Smooth muscle cell of the brain vasculature (primary cell): ENCODE results near the gene B3GNT7.
"Not testable (repeated sequence)": the region's sequence is repeated elsewhere in the genome, so short reads cannot be mapped to it uniquely, and the experiment has no call there.

Source experiments
- DNase-seq: peaks from one replicate; pipeline ENCODE4 v3.0.0-alpha.2; 2012; ENCODE audit warnings: low read depth, low spot score

The B3GNT7 gene, protein sequence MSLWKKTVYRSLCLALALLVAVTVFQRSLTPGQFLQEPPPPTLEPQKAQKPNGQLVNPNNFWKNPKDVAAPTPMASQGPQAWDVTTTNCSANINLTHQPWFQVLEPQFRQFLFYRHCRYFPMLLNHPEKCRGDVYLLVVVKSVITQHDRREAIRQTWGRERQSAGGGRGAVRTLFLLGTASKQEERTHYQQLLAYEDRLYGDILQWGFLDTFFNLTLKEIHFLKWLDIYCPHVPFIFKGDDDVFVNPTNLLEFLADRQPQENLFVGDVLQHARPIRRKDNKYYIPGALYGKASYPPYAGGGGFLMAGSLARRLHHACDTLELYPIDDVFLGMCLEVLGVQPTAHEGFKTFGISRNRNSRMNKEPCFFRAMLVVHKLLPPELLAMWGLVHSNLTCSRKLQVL

DNA sequence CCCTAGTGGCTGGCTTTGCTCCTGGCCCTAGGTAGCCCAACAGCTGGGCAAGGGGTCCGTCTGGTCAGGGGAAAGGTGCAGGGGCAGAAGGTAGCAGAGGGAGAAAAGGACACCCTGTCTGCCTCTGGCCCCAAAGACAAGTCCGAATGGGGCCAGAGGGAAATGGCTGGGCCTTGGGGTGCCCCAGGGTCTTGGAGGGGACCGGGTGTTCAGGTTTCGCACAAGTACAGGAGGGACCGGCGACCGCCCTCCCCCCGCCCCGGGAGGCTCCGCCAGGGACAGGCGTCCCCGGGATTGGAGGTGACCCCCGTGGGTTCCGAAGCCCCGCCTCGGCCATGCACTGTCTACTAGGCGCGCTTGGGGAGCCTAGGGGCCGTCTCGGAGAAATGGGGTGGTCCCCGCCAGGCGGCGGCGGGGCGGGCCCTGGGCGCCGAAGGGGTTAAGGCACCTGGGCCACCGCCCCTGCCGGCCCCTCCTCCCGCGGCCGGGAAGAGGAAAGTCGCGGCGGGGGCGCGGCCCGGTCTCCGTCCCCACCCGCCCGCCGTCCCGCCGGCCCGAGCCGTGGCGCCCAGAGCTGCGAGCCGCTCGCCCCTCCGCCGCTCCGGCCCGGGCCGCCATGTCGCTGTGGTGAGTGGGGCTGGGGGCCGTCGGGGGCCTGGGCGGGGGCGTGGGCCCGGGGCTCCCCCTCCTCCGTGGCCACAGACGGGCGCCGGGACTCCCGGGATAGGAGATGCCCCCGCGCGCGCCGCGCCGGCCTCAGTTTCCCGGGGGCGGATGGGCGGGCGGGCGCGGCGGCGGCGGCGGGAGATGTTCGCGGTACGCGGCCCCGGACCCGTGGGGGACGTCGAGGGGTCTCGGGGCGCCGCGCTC lies at the start of gene B3GNT7:
TSS of gene B3GNT7 (plus strand) at position 523 of the 870 bp plus-strand sequence. CDS start at position 617, 94 bp downstream.
- DNase-seq: no peak

DNA sequence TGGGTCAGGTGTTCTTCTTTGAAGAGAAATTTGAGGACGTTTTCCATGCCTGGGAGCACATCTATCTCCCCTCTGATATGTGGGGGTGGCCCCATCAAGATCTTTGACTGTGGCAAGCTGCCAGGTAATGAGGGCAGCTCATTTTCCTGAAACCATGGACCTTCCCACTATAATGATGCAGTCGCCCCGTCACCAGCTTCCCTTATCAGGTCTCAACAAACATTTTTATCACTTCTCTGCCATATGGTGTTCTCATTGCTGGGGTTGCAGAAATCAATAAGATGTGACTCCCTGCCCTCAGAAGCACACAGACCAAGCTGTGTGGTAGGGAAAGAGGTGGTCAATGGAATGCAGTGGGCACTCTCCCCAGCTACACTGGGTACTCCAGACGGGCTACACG lies 48.4 kb upstream of the B3GNT7 start:
- no peak for DNase-seq

DNA sequence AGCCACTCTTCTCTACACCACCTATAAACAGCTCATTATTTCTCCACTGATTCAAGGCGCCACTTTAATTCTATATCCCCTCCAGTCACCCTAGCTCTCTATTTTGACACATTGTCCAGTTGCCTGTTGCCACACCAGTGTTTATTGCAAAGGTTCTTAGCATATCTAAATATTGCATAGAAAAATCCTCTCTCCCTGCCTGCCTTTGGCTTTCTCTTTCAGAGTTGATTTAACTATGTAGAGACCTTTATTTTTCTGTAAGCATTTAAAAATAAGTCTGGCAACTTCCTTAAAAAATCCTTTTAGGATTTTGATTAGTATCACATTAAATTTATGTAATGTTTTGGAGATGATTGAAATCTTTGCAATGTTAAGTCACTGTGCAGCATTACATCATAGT lies 47.9 kb upstream of the B3GNT7 start:
- no peak for DNase-seq

DNA sequence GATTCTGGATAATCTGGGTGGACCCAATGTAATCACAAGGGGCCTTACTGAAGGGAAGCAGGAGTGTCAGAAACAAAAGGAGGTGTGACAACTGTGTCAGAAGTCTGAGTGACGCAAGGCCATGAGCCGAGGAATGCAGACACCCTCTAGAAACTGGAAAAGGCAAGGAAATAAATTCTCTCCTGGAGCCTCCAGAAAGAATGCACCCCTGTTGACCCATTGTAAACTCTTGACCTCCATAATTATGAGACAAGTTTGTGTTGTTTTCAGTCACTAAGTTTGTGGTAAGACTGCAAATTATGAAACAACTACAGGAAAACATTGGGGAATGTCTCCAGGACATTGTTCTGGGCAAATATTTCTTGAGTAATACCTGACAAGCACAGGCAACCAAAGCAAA lies 47.3 kb upstream of the B3GNT7 start:
- DNase-seq: no peak

DNA sequence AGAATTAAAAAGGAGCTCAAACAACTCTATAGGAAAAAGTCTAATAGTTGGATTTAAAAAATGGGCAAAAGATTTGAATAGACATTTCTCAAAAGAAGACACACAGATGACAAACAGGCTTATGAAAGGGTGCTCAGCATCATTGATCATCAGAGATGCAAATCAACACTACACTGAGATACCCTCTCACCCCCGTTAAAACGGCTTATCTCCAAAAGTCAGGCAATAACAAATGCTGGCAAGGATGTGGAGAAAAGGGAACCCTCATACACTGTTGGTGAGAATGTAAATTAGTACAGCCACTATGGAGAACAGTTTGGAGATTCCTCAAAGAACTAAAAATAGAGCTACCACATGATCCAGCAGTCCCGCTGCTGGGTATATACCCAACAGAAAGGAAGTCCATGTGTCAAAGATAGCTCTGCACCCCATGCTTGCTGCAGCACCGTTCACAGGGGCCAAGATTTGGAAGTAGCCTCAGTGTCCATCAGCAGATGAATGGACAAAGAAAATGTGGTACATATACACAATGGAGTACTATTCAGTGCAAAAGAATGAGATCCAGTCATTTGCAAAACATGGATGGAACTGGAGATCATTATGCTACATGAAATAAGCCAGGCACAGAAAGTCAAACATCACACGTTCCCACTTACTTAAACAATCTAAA lies 46.7 kb upstream of the B3GNT7 start:
- no peak for DNase-seq

DNA sequence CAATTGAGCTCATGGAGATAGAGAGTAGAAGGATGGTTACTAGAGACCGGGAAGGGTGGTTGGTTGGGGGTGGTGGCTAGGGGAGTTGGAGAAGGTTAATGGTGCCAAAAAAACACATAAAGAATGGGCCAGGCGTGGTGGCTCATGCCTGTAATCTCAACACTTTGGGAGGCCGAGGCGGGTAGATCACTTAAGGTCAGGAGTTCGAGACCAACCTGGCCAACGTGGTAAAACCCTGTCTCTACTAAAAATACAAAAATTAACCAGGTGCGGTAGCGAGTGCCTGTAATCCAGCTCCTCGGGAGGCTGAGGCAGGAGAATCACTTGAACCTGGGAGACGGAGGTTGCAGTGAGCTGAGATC lies 46.2 kb upstream of the B3GNT7 start:
- DNase-seq: not testable (repeated sequence)

DNA sequence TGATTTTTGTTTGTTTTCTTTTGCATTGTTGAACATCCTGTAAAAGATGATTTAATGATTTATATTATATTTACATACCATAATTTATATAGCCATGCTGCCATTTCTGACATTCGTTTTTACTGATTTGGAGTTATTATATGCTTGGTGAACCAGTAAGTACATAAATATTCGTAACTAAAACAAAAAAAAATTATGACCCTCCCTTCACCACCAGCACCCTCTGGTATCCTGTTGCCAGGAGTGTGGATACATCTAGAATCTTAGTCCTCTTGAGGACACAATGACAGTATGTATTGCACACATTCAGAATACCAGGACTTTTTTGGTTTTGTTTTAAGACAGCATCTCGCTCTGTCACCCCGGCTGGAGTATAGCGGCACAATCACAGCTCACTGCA lies 43.9 kb upstream of the B3GNT7 start:
- no peak for DNase-seq

DNA sequence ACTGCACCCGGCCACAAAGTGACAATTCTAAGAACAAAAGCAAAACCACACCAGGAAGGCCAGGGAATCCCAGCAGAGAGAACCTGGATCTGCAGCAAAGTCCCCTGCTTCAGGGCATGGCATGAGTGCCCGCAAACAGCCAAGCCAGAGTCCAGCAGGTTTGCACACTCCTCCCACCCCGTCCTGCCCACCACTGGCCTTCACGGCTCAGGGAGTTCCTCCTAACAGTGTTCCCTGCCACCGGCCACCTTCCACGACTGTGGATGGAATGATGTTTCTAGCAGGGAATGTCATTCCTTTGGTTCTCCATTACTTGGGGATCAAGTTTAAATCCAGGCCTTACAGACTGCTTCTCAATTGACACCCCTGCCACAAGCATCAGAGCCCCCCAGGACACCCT lies 42.0 kb upstream of the B3GNT7 start:
- DNase-seq: no peak

DNA sequence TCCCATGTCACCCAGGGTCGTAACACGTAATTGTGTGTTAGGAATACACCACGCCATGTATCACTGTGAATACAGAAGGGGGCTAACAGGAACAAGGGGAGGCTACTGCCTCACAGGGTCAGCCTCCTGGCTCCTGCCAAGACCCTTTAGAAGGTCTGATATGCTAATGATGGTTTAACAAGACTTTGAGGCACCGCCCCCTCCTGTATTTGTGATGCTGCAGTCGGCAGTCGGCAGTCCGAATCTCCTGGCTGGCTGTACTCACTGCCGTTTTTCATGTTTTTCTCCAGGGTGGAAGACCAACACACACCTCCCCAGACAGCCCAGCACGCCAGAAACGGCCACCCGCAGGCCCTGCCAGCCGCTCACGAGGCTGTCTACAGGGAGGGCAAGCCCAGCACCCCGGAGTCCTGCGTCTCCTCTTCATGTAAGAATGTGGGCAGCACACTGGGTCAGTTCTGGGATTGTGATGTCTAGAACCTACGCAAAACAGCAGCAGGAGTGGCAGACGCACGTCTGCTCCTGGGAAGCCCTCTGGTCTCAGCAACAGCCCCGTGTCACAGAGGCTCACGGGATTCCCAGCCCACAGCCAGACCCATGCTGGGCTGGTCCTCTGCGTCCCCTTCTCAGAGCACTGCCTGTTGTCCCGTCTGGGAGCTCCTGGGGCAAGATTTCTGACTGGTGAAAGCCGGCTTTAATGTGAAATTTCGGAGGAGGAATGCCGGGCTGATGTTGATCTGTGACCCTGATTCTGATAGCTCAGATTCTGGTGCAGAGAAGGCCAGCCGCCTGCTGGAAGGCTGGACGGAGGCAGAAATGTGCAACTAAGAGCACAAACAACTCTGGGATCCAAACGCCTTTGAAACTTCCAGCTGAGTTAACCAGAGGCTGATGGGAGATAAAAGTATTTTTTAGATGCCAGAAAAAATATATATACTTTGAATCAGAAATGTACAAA lies 39.7 kb upstream of the B3GNT7 start:
- peak; percentile 69 for DNase-seq

DNA sequence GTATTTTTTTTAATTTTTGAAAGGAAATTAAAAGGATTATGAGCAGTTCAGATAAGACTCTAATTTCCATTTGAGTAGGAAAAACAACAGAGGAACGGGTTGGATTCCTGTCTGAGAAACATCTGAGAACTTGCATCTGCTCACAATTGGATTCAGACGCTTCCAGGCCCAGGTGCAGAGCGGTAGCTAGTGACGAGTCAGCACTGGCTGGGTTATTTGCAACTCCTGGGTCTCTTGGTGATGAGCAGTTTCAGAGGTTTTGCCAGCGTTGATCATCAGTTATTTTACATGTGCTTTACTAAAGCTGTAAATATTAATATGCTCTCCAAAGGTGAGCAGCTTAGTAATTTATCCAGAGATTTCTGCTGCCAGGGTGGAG lies 39.1 kb upstream of the B3GNT7 start:
- DNase-seq: no peak

DNA sequence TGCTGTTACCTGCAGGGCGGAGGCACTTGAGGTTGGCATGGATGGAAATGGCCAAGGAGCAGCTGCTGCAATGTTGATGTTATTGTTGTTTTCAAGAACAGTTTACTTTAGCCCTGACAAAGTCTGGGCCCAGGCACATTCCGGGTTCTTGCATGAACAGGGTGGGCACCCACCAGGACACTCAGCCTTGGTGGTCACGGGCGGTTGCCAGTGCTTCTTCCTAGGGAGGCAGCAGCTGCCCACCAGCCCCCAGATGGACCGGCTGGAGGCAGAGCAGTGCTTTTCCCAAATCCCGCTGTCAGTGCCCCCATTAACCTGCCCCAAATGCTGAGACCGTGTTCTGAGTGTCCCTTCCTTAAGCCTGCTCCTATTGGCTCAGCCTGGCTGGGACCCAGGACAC lies 38.5 kb upstream of the B3GNT7 start:
- no peak for DNase-seq

DNA sequence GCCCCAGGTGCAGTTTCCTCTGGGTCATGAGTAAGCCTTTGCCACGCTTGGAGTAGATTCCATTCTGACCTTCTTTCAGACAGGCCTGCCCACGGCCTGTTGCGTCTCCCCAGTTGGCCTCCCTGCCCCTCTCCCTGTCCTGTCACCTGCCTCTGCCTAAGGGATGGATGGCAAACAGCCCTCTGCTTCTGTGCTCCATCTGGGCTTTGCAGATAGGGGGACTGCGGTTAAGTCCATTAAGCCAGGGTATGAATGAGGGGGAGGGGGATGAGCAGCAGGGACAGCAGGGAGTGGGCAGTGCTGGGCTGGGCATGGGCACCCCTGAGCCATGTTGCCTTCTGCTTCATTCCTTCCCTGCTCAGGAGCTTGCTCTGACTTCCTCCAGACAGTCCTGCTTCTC lies 37.6 kb upstream of the B3GNT7 start:
- DNase-seq: no peak

DNA sequence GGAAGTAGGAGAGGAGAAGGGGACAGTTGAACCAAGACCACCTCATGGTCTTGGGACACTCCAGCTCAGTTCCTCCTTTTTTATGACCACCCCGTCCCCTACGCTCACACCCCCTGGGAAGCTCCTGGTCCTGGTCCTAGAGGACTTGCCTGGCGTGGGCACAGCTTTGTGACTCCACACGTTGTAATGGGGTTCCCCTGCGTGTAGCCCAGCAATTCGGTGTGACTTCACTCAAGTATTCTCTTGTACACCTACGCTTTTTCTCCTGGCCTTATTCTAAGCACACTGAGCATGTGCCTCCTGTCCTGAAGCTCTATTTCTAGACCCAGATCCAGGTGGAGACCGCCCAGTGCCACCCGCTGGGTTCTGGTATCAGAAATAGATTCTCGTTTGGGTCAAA lies 36.1 kb upstream of the B3GNT7 start:
- DNase-seq: no peak

DNA sequence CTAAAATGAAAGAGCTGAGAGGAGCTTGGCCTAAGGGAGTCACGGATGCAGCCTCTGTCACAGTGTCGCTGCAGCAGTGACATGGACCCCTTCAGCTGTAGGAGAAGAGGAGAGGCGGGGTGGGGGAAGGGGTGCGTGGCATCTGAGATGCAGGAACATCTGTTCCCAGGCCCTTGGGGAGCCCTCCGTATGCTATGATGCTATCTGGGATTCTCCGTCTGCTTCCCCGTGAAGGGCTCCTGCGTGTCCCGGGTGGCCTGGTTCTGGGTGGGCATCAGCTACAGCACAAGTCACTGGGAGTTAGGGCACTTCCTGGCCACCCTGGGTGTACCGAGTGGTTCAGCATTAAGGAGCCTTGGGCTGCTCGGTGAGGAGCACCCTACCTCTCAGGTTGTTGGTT lies 35.6 kb upstream of the B3GNT7 start:
- no peak for DNase-seq

DNA sequence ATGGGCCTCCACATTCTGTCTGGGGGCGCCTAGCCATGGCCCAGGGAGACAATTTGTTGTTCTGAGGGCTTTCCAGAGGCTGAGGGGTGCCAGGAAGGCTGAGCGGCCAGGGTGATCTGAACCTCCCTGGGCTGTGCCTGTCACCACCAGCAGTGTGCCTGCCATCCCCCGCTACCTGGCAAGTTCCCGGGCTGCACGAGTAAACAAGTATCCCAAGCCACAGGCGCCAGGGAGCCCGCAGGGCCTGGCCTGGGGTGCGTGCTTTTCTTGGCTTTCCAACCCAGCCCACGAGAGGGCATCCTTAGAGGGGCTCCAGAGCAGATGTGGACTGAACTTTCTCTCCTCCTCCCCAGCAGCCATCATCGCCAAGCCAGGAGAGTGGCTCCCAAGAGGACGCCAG lies 35.1 kb upstream of the B3GNT7 start:
- DNase-seq: no peak

DNA sequence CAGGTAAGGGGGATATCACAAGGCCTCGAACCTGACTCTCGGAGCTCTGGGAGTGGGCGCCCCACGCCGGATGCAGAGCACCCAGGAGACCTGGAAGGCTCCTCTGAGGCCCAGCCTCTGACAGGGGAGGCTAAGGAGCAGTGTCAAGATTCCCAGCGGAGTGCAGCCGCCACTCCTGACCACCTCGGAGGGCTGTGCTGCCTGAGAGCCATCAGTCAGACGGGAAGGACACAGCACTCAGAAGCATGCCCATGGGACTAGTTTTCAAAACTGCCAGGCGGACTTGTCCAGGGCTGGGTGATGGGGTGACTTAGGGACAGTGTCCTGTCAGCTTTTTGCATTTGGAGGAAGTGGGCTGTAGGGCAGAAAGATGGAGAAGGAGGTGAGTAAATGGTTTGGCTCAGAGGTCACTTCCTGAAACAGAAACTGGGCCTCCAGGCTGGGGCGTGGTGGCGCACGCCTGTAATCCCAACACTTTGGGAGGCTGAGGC lies 34.6 kb upstream of the B3GNT7 start:
- DNase-seq: no peak

DNA sequence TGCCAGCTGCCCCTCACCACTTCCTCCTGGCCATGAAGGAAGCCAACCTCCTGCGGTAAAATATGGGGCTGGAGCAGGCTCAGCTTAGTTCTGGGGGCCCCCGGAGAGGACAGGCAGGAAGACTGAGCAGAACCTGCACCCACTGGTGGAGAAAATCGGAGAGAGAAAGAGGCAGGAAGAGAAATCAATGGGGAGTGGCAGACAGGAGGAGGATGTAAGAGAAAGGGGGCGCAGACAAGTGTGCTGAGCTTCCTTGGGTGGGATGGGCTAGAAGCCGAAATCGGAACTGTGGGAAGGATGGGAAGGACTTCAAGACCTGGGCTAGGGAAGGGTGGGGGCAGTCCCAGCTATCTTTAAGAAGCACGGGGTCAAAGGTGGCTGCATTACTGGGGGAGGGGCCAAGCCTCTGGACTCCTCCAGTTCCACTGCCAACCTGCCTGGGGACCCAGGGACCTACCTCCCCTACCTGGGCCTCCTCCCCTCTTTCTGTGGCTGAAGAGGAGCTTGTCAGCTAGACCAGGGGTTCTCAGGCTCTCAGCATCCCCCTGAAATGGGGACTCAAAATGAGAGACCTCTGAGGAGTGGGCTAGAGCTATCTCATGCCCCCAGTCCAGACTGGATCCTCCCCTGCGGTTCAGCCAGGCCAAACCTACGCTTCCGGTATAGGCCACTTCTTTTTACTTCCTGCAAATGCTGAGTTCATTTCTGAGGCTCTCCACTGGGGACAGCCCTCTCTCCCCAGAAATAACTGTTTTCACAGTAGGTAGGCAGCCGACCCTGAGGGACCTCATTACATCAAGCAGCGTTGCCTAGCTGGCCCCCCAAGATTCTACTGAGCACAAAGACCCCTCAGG lies 33.6 kb upstream of the B3GNT7 start:
- no peak for DNase-seq

DNA sequence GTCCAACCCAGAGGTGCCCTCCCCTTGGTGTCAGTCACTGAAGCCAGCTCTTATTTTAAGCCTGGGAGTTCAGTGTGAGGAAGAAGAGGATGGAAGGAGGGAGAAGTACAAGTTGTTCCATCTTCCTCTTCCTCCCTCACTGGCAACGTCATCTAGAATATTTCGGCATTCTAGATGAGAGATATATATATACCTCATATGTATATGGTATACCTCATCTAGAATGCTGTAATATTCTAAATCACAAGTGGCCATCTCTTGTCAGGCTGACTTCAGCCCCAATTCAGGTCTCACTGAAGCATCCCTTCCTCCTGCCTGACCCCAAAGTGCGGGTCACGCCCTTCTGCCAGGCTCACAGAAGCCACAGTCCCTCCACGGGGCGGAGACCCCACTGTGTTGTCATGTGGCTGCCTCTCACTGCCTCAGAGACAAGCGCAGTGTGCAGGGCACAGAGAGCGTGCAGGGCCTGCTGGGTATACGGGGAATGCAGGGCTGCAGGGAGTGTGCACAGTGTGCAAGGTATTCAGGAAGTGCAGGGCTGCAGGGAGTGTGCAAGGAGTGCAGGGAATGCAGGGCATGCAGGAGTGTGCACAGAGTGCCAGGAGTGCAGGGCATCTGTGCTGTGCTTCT lies 32.8 kb upstream of the B3GNT7 start:
- no peak for DNase-seq

DNA sequence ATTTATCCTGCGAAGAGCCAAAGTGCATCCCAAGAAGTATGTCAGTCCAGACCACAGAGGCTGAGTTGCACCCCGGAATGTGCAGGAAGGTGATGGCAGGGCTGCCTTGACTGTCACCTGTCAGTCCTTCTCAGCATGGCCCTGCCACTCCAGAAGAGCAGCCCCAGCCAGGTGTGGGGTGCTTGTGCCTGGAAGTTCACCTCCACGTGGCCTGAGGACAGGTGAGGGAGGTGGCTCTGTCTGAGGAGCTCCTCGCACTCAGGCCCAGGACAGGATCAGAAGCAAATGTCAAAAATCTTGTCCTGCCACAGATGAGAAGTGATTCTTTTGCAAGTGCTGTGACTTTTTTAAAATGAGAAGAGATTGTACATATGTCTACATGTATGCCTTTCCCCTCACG lies 31.4 kb upstream of the B3GNT7 start:
- no peak for DNase-seq
